NB4 (cell line): ENCODE data around the gene TNS2.
"Not testable (repeated sequence)": the region's sequence is repeated elsewhere in the genome, so short reads cannot be mapped to it uniquely, and the experiment has no call there.

Experiments
- DNase-seq: peaks from one replicate; pipeline ENCODE4 v3.0.0; 2010; ENCODE audit warnings: low read depth
- H3K4me3 ChIP-seq: one replicate; pipeline ENCODE4 v1.5.1; 2011; ENCODE audit warnings: mild to moderate bottlenecking, low read depth, low read length, moderate library complexity
- MYC ChIP-seq: IDR thresholded peaks from 2 replicates; pipeline ENCODE4 v1.6.1; 2011; ENCODE audit warnings: low read depth, low read length
- POLR2A ChIP-seq: IDR thresholded peaks from 2 replicates; pipeline ENCODE4 v1.6.1; 2011; ENCODE audit warnings: mild to moderate bottlenecking; ENCODE audit not compliant: insufficient read length; ENCODE audit errors: extremely low read depth
- TF ChIP-seq, protein P1 (sequence below): IDR thresholded peaks from one replicate; pipeline ENCODE4 v1.5.1; 2012; ENCODE audit warnings: low read depth, low read length
- TF ChIP-seq, protein P2 (sequence below): IDR thresholded peaks from 2 replicates; pipeline ENCODE4 v1.6.1; 2011; ENCODE audit warnings: low read depth, low read length

TNS2 gene

GRCh38 chr12:53103860-53104305 is 54.0 kb downstream of the TNS2 start:
- peak; percentile 83 for DNase-seq
- no peak for TF ChIP-seq POLR2A
- no peak for TF ChIP-seq MYC
- TF ChIP-seq, protein P1, sequence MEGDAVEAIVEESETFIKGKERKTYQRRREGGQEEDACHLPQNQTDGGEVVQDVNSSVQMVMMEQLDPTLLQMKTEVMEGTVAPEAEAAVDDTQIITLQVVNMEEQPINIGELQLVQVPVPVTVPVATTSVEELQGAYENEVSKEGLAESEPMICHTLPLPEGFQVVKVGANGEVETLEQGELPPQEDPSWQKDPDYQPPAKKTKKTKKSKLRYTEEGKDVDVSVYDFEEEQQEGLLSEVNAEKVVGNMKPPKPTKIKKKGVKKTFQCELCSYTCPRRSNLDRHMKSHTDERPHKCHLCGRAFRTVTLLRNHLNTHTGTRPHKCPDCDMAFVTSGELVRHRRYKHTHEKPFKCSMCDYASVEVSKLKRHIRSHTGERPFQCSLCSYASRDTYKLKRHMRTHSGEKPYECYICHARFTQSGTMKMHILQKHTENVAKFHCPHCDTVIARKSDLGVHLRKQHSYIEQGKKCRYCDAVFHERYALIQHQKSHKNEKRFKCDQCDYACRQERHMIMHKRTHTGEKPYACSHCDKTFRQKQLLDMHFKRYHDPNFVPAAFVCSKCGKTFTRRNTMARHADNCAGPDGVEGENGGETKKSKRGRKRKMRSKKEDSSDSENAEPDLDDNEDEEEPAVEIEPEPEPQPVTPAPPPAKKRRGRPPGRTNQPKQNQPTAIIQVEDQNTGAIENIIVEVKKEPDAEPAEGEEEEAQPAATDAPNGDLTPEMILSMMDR: no peak
- TF ChIP-seq, protein P2, sequence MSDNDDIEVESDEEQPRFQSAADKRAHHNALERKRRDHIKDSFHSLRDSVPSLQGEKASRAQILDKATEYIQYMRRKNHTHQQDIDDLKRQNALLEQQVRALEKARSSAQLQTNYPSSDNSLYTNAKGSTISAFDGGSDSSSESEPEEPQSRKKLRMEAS: no peak
- H3K4me3 ChIP-seq: no peak overlapping the region

GRCh38 chr12:53105256-53105655 is 55.4 kb downstream of the TNS2 start:
- DNase-seq: no peak
- no peak overlapping the region for H3K4me3 ChIP-seq
- TF ChIP-seq, protein P1: no peak
- TF ChIP-seq, protein P2: no peak
- TF ChIP-seq POLR2A (no peak), MYC (no peak)

DNA sequence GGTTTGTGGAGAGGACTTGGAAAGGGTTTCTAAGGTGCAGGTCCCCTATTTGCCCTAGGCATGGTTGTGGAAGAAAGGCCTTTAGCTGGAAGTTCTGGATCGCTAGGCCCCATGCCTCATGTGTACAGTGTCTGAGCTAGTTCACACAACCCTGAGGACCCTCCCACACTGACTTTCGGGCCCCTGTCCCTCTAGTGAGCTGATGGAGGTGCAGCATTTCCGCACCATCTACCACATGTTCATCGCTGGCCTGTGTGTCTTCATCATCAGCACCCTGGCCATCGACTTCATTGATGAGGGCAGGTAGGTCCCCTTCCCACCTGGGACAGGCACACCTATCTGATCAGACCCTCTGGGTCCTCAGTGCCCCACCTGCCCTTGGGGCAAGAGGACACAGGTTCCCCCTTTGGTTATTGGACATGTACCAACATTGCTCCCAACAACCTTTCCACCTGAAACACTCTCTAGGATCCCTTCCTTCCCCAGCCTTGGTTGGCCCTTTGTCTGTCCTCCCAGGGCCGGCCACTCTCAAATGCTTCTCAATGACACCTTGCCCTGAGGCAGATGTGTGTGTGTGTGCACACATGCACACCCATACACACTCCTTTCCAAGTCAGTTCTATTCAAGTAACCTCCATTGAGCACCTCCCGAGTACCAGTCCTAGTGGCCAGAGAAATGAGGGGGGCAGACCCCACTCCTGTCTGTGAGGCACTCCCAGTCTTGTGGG is 56.0 kb downstream of the TNS2 start:
- no peak for DNase-seq
- TF ChIP-seq POLR2A: no peak
- TF ChIP-seq, protein P1: no peak
- TF ChIP-seq MYC: no peak
- TF ChIP-seq, protein P2: no peak
- no peak overlapping the region for H3K4me3 ChIP-seq

DNA sequence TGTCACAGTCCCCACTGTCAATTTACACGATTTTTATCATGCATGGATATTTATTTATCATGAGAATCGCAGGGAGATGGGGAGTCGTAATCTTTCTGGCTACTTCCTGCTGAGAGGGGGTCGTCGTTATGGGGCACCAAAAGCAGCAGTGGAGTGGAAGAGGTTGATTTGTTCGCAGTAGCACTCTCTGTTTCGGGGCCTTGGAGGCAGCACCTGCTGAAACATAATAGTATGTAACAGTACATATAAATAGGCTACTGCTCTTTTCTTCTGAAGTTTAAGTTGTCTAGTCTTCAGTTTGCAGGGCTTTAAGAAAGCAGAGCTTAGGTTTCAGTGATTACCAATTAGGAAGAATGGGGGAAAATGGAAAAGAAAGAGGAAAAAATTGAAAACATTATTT is 57.3 kb downstream of the TNS2 start:
- TF ChIP-seq, protein P2: no peak
- TF ChIP-seq MYC (no peak), POLR2A (no peak)
- TF ChIP-seq, protein P1: no peak
- DNase-seq: no peak
- H3K4me3 ChIP-seq: no peak overlapping the region

GRCh38 chr12:53112431-53112830 is 62.6 kb downstream of the TNS2 start:
- DNase-seq: not testable (repeated sequence)

GRCh38 chr12:53113136-53113705 is 63.4 kb downstream of the TNS2 start:
- H3K4me3 ChIP-seq: no peak overlapping the region
- DNase-seq: no peak
- TF ChIP-seq, protein P2: no peak
- TF ChIP-seq, protein P1: no peak
- no peak for TF ChIP-seq MYC
- no peak for TF ChIP-seq POLR2A

More at GRCh38 chr12:53112431-53112830, 62.6 kb downstream of the TNS2 start:
- not testable (repeated sequence) for H3K4me3 ChIP-seq
